GM23338 (cell line): Measurements from ENCODE around the gene ZNF91. TPM values are rescaled to one million over a fixed set of nuclear protein-coding genes. Genes with fewer than 3 reads are reported as not detected.

Experiments
- ATAC-seq: fragments of 200-7000 bp; cut with Tn5 transposase; 3 replicates; pipeline ENCODE4 v1.9.1; 2020
- DNase-seq: peaks from one replicate; pipeline ENCODE4 v3.0.0-alpha.2; 2015; ENCODE audit warnings: low spot score
- H2AFZ ChIP-seq: fragments of 200-600 bp; sonication (generic); 2 replicates; pipeline ENCODE4 v1.8.0; 2016; ENCODE audit warnings: antibody characterized with exemption, mild to moderate bottlenecking, moderate library complexity
- H3F3A ChIP-seq: fragments of 200-600 bp; sonication (generic); replicated peaks from 2 replicates; pipeline ENCODE4 v1.8.0; 2017; ENCODE audit warnings: antibody characterized with exemption, mixed run types, low read depth
- H3K27ac ChIP-seq: fragments of 200-600 bp; sonication (generic); 2 replicates; pipeline ENCODE4 v1.6.1; 2016; ENCODE audit warnings: low read depth
- H3K27me3 ChIP-seq: fragments of 200-600 bp; sonication (generic); 2 replicates; pipeline ENCODE4 v1.8.0; 2016; ENCODE audit warnings: mild to moderate bottlenecking, mixed run types, moderate library complexity; ENCODE audit not compliant: insufficient read depth
- H3K36me3 ChIP-seq: fragments of 200-600 bp; sonication (generic); 2 replicates; pipeline ENCODE4 v1.8.0; 2016; ENCODE audit warnings: mild to moderate bottlenecking; ENCODE audit not compliant: insufficient read depth
- H3K4me1 ChIP-seq: fragments of 200-600 bp; sonication (generic); 2 replicates; pipeline ENCODE4 v1.8.0; 2016; ENCODE audit warnings: mild to moderate bottlenecking, moderate library complexity; ENCODE audit not compliant: insufficient read depth
- H3K4me2 ChIP-seq: fragments of 200-600 bp; sonication (generic); 2 replicates; pipeline ENCODE4 v1.7.1; 2017; ENCODE audit warnings: mixed run types
- H3K4me3 ChIP-seq: fragments of 200-600 bp; sonication (generic); 2 replicates; pipeline ENCODE4 v1.6.1; 2016; ENCODE audit warnings: mixed run types
- H3K79me2 ChIP-seq: fragments of 200-600 bp; sonication (generic); replicated peaks from 2 replicates; pipeline ENCODE4 v1.8.0; 2017; ENCODE audit warnings: mild to moderate bottlenecking; ENCODE audit not compliant: insufficient read depth
- H3K9me2 ChIP-seq: fragments of 200-600 bp; sonication (generic); 2 replicates; pipeline ENCODE4 v1.8.0; 2017; ENCODE audit not compliant: insufficient read depth
- H4K20me1 ChIP-seq: fragments of 200-600 bp; sonication (generic); replicated peaks from 2 replicates; pipeline ENCODE4 v1.8.0; 2017; ENCODE audit warnings: mild to moderate bottlenecking; ENCODE audit not compliant: insufficient read depth
- H3K27ac Mint-ChIP-seq: 2 replicates; pipeline ENCODE4 v1.8.0; 2020; ENCODE audit warnings: inconsistent platforms, mild to moderate bottlenecking, moderate library complexity, mixed read lengths
- H3K27me3 Mint-ChIP-seq: 3 replicates; pipeline ENCODE4 v1.8.0; 2022; ENCODE audit warnings: low read depth, mild to moderate bottlenecking, moderate library complexity, mixed read lengths, inconsistent platforms; ENCODE audit not compliant: insufficient read depth, poor library complexity
- H3K36me3 Mint-ChIP-seq: 3 replicates; pipeline ENCODE4 v1.8.0; 2021; ENCODE audit warnings: low read depth, mild to moderate bottlenecking, inconsistent platforms, moderate library complexity, mixed read lengths
- H3K4me1 Mint-ChIP-seq: 3 replicates; pipeline ENCODE4 v1.8.0; 2020; ENCODE audit warnings: mild to moderate bottlenecking, inconsistent platforms, mixed read lengths
- H3K4me3 Mint-ChIP-seq: 3 replicates; pipeline ENCODE4 v1.8.0; 2021; ENCODE audit warnings: moderate library complexity, mild to moderate bottlenecking, inconsistent platforms, mixed read lengths
- H3K9me3 Mint-ChIP-seq: 3 replicates; pipeline ENCODE4 v1.8.0; 2020; ENCODE audit warnings: moderate library complexity, mild to moderate bottlenecking, inconsistent platforms, mixed read lengths
- CREB1 ChIP-seq: fragments of 250-450 bp; sonication (Bioruptor Pico); IDR thresholded peaks from 2 replicates; pipeline ENCODE4 v1.5.0; 2020; ENCODE audit warnings: low read depth, mild to moderate bottlenecking, moderate library complexity
- EZH2 ChIP-seq: fragments of 200-600 bp; sonication (generic); IDR thresholded peaks from one replicate; pipeline ENCODE4 v1.8.0; 2017; ENCODE audit warnings: antibody characterized with exemption, mild to moderate bottlenecking, low read depth; ENCODE audit not compliant: unreplicated experiment
- EZH2phosphoT487 ChIP-seq: fragments of 200-600 bp; sonication (generic); IDR thresholded peaks from one replicate; pipeline ENCODE4 v1.8.1; 2018; ENCODE audit warnings: antibody characterized with exemption; ENCODE audit not compliant: unreplicated experiment
- JUNB ChIP-seq: IDR thresholded peaks from one replicate; pipeline ENCODE4 v1.6.1; 2016; ENCODE audit warnings: antibody characterized with exemption; ENCODE audit not compliant: unreplicated experiment
- NANOG ChIP-seq: IDR thresholded peaks from 2 replicates; pipeline ENCODE4 v1.6.1; 2016; ENCODE audit warnings: antibody characterized with exemption, borderline replicate concordance
- POLR2AphosphoS5 ChIP-seq: IDR thresholded peaks from 2 replicates; pipeline ENCODE4 v1.6.1; 2016; ENCODE audit warnings: antibody characterized with exemption, low read depth
- STAT1 ChIP-seq: IDR thresholded peaks from one replicate; pipeline ENCODE4 v1.6.1; 2016; ENCODE audit warnings: antibody characterized with exemption; ENCODE audit not compliant: unreplicated experiment
- ZNF114 ChIP-seq: fragments of 250-450 bp; sonication (Bioruptor Pico); IDR thresholded peaks from 2 replicates; pipeline ENCODE4 v1.5.0; 2020; ENCODE audit warnings: mild to moderate bottlenecking, moderate library complexity
- ZNF331 ChIP-seq: fragments of 250-450 bp; sonication (Bioruptor Pico); IDR thresholded peaks from 2 replicates; pipeline ENCODE4 v1.5.0; 2020; ENCODE audit warnings: low read depth, mild to moderate bottlenecking, moderate library complexity
- polyA plus RNA-seq: library from polyadenylated mRNA; unstranded; fragments of >200 nt; fragmentation: Nextera tagmentation; extraction: Ambion mirVana; gene quantifications from 2 replicates; pipeline ENCODE4 v1.2.1, GENCODE V29; 2016
- total RNA-seq: library from RNA; depleted of rRNA; stranded (reverse); fragments of >200 nt; shearing (Covaris generic); gene quantifications from 2 replicates; pipeline ENCODE4 v1.2.3, GENCODE V29; 2014
- TF ChIP-seq, protein P1 (sequence below): fragments of 250-450 bp; sonication (Bioruptor Pico); IDR thresholded peaks from 2 replicates; pipeline ENCODE4 v1.5.0; 2020; ENCODE audit warnings: mild to moderate bottlenecking, moderate library complexity
- TF ChIP-seq, protein P2 (sequence below), 2 experiments: fragments of 200-600 bp in 1 of 2; sonication (generic) in 1 of 2; conservative IDR thresholded peaks; 2 replicates each; pipeline versions ENCODE4 v1.5.1 to v1.6.1; 2016 to 2017; ENCODE audit warnings: antibody characterized with exemption in 2 of 2, low read depth in 2 of 2, mild to moderate bottlenecking in 2 of 2, moderate library complexity in 1 of 2
- TF ChIP-seq, protein P3 (sequence below): IDR thresholded peaks from one replicate; pipeline ENCODE4 v1.6.1; 2018; ENCODE audit warnings: antibody characterized with exemption; ENCODE audit not compliant: unreplicated experiment

Gene ZNF91
- total and polyA plus RNA-seq, 2 experiments from 2014 or later: 23.5 to 51.6 TPM

DNA sequence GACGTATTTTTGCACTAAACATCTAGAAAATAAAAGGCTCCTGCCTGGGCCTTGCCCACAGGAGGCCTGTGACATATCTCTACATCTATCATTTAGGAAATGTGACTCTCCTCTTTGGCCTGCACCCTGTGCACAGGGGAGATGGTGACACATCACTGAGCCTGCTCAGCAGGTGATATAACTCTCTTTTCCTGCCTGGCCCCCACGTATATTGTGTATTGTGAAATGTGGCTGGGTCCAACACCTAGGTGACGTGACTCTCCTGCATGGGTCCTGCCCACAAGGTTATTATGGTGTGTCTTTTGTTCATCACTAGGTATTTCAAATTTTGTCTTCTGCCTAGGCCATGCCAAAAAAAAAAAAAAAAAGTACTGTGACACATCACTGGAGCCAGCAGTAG, 83.7 kb downstream of the ZNF91 start (continued):
- TF ChIP-seq, protein P1, sequence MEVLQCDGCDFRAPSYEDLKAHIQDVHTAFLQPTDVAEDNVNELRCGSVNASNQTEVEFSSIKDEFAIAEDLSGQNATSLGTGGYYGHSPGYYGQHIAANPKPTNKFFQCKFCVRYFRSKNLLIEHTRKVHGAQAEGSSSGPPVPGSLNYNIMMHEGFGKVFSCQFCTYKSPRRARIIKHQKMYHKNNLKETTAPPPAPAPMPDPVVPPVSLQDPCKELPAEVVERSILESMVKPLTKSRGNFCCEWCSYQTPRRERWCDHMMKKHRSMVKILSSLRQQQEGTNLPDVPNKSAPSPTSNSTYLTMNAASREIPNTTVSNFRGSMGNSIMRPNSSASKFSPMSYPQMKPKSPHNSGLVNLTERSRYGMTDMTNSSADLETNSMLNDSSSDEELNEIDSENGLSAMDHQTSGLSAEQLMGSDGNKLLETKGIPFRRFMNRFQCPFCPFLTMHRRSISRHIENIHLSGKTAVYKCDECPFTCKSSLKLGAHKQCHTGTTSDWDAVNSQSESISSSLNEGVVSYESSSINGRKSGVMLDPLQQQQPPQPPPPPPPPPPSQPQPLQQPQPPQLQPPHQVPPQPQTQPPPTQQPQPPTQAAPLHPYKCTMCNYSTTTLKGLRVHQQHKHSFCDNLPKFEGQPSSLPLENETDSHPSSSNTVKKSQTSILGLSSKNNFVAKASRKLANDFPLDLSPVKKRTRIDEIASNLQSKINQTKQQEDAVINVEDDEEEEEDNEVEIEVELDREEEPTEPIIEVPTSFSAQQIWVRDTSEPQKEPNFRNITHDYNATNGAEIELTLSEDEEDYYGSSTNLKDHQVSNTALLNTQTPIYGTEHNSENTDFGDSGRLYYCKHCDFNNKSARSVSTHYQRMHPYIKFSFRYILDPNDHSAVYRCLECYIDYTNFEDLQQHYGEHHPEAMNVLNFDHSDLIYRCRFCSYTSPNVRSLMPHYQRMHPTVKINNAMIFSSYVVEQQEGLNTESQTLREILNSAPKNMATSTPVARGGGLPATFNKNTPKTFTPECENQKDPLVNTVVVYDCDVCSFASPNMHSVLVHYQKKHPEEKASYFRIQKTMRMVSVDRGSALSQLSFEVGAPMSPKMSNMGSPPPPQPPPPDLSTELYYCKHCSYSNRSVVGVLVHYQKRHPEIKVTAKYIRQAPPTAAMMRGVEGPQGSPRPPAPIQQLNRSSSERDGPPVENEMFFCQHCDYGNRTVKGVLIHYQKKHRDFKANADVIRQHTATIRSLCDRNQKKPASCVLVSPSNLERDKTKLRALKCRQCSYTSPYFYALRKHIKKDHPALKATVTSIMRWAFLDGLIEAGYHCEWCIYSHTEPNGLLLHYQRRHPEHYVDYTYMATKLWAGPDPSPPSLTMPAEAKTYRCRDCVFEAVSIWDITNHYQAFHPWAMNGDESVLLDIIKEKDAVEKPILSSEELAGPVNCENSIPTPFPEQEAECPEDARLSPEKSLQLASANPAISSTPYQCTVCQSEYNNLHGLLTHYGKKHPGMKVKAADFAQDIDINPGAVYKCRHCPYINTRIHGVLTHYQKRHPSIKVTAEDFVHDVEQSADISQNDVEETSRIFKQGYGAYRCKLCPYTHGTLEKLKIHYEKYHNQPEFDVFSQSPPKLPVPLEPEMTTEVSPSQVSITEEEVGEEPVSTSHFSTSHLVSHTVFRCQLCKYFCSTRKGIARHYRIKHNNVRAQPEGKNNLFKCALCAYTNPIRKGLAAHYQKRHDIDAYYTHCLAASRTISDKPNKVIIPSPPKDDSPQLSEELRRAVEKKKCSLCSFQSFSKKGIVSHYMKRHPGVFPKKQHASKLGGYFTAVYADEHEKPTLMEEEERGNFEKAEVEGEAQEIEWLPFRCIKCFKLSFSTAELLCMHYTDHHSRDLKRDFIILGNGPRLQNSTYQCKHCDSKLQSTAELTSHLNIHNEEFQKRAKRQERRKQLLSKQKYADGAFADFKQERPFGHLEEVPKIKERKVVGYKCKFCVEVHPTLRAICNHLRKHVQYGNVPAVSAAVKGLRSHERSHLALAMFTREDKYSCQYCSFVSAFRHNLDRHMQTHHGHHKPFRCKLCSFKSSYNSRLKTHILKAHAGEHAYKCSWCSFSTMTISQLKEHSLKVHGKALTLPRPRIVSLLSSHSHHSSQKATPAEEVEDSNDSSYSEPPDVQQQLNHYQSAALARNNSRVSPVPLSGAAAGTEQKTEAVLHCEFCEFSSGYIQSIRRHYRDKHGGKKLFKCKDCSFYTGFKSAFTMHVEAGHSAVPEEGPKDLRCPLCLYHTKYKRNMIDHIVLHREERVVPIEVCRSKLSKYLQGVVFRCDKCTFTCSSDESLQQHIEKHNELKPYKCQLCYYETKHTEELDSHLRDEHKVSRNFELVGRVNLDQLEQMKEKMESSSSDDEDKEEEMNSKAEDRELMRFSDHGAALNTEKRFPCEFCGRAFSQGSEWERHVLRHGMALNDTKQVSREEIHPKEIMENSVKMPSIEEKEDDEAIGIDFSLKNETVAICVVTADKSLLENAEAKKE (CRISPR knock-in tag): no peak
- TF ChIP-seq CREB1 (CRISPR knock-in tag) (no peak), EZH2phosphoT487 (no peak), NANOG (no peak)
- TF ChIP-seq, protein P2, sequence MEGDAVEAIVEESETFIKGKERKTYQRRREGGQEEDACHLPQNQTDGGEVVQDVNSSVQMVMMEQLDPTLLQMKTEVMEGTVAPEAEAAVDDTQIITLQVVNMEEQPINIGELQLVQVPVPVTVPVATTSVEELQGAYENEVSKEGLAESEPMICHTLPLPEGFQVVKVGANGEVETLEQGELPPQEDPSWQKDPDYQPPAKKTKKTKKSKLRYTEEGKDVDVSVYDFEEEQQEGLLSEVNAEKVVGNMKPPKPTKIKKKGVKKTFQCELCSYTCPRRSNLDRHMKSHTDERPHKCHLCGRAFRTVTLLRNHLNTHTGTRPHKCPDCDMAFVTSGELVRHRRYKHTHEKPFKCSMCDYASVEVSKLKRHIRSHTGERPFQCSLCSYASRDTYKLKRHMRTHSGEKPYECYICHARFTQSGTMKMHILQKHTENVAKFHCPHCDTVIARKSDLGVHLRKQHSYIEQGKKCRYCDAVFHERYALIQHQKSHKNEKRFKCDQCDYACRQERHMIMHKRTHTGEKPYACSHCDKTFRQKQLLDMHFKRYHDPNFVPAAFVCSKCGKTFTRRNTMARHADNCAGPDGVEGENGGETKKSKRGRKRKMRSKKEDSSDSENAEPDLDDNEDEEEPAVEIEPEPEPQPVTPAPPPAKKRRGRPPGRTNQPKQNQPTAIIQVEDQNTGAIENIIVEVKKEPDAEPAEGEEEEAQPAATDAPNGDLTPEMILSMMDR (conservative IDR thresholded peaks at IDR 0.05; ENCODE audit: low read depth in 2 of 2): no peak

DNA sequence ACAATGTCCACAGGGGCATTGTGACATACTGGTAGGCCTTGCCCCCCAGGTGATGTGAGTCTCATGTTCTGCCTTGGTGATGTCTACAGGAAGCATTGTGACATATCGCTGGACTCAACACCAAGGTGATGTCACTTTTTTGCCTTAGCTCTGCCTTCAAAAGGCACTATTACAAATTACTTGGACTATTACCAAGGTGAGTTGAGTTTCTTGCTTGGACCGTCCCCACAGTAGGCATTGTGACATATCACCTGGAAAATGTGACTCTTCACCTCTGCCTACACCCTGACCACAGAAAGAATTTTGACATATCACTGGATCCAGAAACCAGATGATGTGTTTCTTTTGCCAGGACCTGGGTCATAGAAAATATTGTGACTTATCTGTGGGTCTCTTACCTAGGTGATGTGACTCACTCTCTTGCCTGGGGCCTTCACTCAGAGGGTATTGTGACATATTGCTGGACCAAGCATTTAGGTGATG, 84.5 kb downstream of the ZNF91 start:
- peaks cover 83% of the 10 kb centered on the region for H3K9me3 Mint-ChIP-seq
- no peak for TF ChIP-seq NANOG
- no peak for TF ChIP-seq EZH2phosphoT487
- TF ChIP-seq STAT1: no peak
- TF ChIP-seq POLR2AphosphoS5: no peak
- TF ChIP-seq EZH2: no peak
- no peak for TF ChIP-seq ZNF114 (CRISPR knock-in tag)
- TF ChIP-seq, protein P3, sequence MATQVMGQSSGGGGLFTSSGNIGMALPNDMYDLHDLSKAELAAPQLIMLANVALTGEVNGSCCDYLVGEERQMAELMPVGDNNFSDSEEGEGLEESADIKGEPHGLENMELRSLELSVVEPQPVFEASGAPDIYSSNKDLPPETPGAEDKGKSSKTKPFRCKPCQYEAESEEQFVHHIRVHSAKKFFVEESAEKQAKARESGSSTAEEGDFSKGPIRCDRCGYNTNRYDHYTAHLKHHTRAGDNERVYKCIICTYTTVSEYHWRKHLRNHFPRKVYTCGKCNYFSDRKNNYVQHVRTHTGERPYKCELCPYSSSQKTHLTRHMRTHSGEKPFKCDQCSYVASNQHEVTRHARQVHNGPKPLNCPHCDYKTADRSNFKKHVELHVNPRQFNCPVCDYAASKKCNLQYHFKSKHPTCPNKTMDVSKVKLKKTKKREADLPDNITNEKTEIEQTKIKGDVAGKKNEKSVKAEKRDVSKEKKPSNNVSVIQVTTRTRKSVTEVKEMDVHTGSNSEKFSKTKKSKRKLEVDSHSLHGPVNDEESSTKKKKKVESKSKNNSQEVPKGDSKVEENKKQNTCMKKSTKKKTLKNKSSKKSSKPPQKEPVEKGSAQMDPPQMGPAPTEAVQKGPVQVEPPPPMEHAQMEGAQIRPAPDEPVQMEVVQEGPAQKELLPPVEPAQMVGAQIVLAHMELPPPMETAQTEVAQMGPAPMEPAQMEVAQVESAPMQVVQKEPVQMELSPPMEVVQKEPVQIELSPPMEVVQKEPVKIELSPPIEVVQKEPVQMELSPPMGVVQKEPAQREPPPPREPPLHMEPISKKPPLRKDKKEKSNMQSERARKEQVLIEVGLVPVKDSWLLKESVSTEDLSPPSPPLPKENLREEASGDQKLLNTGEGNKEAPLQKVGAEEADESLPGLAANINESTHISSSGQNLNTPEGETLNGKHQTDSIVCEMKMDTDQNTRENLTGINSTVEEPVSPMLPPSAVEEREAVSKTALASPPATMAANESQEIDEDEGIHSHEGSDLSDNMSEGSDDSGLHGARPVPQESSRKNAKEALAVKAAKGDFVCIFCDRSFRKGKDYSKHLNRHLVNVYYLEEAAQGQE: no peak
- no peak for TF ChIP-seq ZNF331 (CRISPR knock-in tag)
- no peak for TF ChIP-seq JUNB

More for the DNA sequence above, 84.5 kb downstream of the ZNF91 start:
- H3F3A ChIP-seq: no peaks in the 10 kb centered on the region
- no peaks in the 10 kb centered on the region for H4K20me1 ChIP-seq
- DNase-seq (no peak), ATAC-seq (no peak)
- no peak overlapping the region for H3K27ac Mint-ChIP-seq
- H3K4me1 Mint-ChIP-seq: no peaks in the 10 kb centered on the region
- no peaks in the 10 kb centered on the region for H3K79me2 ChIP-seq
- H3K27me3 ChIP-seq: no peaks in the 10 kb centered on the region
- 0 out of 2 replicates have a peak, but pooled peaks cover 2% of the 10 kb centered on the region for H3K9me2 ChIP-seq
- peaks cover 11% of the 10 kb centered on the region for H3K36me3 Mint-ChIP-seq
- no peaks in the 10 kb centered on the region for H3K27me3 Mint-ChIP-seq
- no peaks in the 10 kb centered on the region for H3K4me1 ChIP-seq
- no peak overlapping the region for H3K4me3 Mint-ChIP-seq
- H2AFZ ChIP-seq: no peak overlapping the region
- H3K4me3 ChIP-seq: no peak overlapping the region
- no peaks in the 10 kb centered on the region for H3K36me3 ChIP-seq
- no peak overlapping the region for H3K4me2 ChIP-seq
- no peak overlapping the region for H3K27ac ChIP-seq
